Liver (tissue), 9 donors: ENCODE results near the gene ADCYAP1. TPM values are rescaled to one million over a fixed set of nuclear protein-coding genes. Genes with fewer than 3 reads are reported as not detected.

Experiments
- DNase-seq: peaks from one replicate; pipeline ENCODE4 v3.0.0-alpha.2; 2017; ENCODE audit warnings: low spot score
- H3K27ac ChIP-seq, 2 donors: one replicate each; pipeline ENCODE4 v1.7.0; 2013; ENCODE audit warnings: inconsistent platforms in 2 of 2, low read length in 2 of 2, control low read depth in 1 of 2, low read depth in 1 of 2, mild to moderate bottlenecking in 1 of 2
- H3K27me3 ChIP-seq, 4 donors: one replicate each; pipeline versions ENCODE4 v1.6.1 to v1.7.0; 2013; ENCODE audit warnings: low read length in 3 of 4, inconsistent platforms in 1 of 4, mild to moderate bottlenecking in 1 of 4, moderate library complexity in 1 of 4; ENCODE audit not compliant: control insufficient read depth in 4 of 4, insufficient read depth in 4 of 4
- H3K36me3 ChIP-seq, 4 donors: one replicate each; pipeline versions ENCODE4 v1.6.1 to v1.7.0; 2013; ENCODE audit warnings: low read length in 3 of 4, mild to moderate bottlenecking in 3 of 4, low read depth in 1 of 4, moderate library complexity in 1 of 4; ENCODE audit not compliant: control insufficient read depth in 4 of 4, insufficient read depth in 3 of 4
- H3K4me1 ChIP-seq, 4 donors: one replicate each; pipeline versions ENCODE4 v1.6.1 to v1.7.0; 2013; ENCODE audit warnings: low read length in 3 of 4, mild to moderate bottlenecking in 3 of 4, moderate library complexity in 1 of 4; ENCODE audit not compliant: control insufficient read depth in 4 of 4, insufficient read depth in 4 of 4
- H3K4me3 ChIP-seq, 3 donors: one replicate each; pipeline versions ENCODE4 v1.6.1 to v1.7.0; 2013; ENCODE audit warnings: low read length in 3 of 3, control low read depth in 1 of 3, low read depth in 1 of 3, mild to moderate bottlenecking in 1 of 3
- H3K9ac ChIP-seq, 2 donors: one replicate each; pipeline ENCODE4 v1.7.0; 2013; ENCODE audit warnings: low read length in 2 of 2, mild to moderate bottlenecking in 2 of 2, moderate library complexity in 2 of 2, control low read depth in 1 of 2, low read depth in 1 of 2
- H3K9me3 ChIP-seq, 4 donors: one replicate each; pipeline versions ENCODE4 v1.6.1 to v1.7.0; 2013; ENCODE audit warnings: low read length in 3 of 4; ENCODE audit not compliant: control insufficient read depth in 4 of 4
- EGR1 ChIP-seq, 2 donors: IDR thresholded peaks; 2 replicates each; pipeline ENCODE4 v1.6.1; 2016 to 2018; ENCODE audit warnings: antibody characterized with exemption in 2 of 2, low read depth in 2 of 2
- FOXA1 ChIP-seq: IDR thresholded peaks from 2 replicates; pipeline ENCODE4 v1.6.1; 2016; ENCODE audit warnings: antibody characterized with exemption
- FOXA2 ChIP-seq: IDR thresholded peaks from 2 replicates; pipeline ENCODE4 v1.6.1; 2016; ENCODE audit warnings: antibody characterized with exemption
- GABPA ChIP-seq, 2 donors: IDR thresholded peaks in 1 of 2; conservative IDR thresholded peaks in 1 of 2; 2 replicates each; pipeline ENCODE4 v1.6.1; 2016; ENCODE audit warnings: antibody characterized with exemption in 2 of 2, mild to moderate bottlenecking in 1 of 2, moderate library complexity in 1 of 2
- HNF4A ChIP-seq, 2 donors: conservative IDR thresholded peaks; 2 replicates each; pipeline ENCODE4 v1.6.1; 2016; ENCODE audit warnings: antibody characterized with exemption in 2 of 2, mild to moderate bottlenecking in 2 of 2
- HNF4G ChIP-seq: IDR thresholded peaks from 2 replicates; pipeline ENCODE4 v1.6.1; 2016; ENCODE audit warnings: antibody characterized with exemption
- JUND ChIP-seq, 2 donors: IDR thresholded peaks; 2 replicates each; pipeline ENCODE4 v1.6.1; 2016; ENCODE audit warnings: antibody characterized with exemption in 2 of 2
- NR2F2 ChIP-seq: IDR thresholded peaks from 2 replicates; pipeline ENCODE4 v1.6.1; 2016; ENCODE audit warnings: antibody characterized with exemption
- RAD21 ChIP-seq, 2 donors: IDR thresholded peaks; 2 replicates each; pipeline ENCODE4 v1.6.1; 2016; ENCODE audit warnings: antibody characterized with exemption in 2 of 2, mild to moderate bottlenecking in 2 of 2
- RXRA ChIP-seq, 2 donors: IDR thresholded peaks; 2 replicates each; pipeline ENCODE4 v1.6.1; 2017 to 2018; ENCODE audit warnings: antibody characterized with exemption in 2 of 2, mild to moderate bottlenecking in 1 of 2
- SP1 ChIP-seq: IDR thresholded peaks from 2 replicates; pipeline ENCODE4 v1.6.1; 2018; ENCODE audit warnings: antibody characterized with exemption, mild to moderate bottlenecking
- TAF1 ChIP-seq: conservative IDR thresholded peaks from 2 replicates; pipeline ENCODE4 v1.6.1; 2016; ENCODE audit warnings: antibody characterized with exemption, mild to moderate bottlenecking
- YY1 ChIP-seq: IDR thresholded peaks from 2 replicates; pipeline ENCODE4 v1.6.1; 2016; ENCODE audit warnings: antibody characterized with exemption, mild to moderate bottlenecking
- WGBS: extraction: QIAGEN DNeasy Blood & Tissue Kit; methylation state at CpG from one replicate; pipeline ENCODE4 v1.1.7; 2013; 5-methylcytosine and 5-hydroxymethylcytosine counted together
- polyA plus RNA-seq, 2 donors: library from polyadenylated mRNA; stranded (reverse) in 1 of 2; unstranded in 1 of 2; fragments of 200-250 nt in 1 of 2; fragments of >200 nt in 1 of 2; fragmentation: Nextera tagmentation in 1 of 2; extraction: Ambion mirVana in 1 of 2; gene quantifications; one replicate each; pipeline versions ENCODE4 v1.2.1 to v1.2.3, GENCODE V29; 2013 to 2015
- total RNA-seq, 2 donors: library from RNA; depleted of rRNA; stranded (reverse); fragments of >200 nt; gene quantifications; one replicate each; pipeline ENCODE4 v1.2.3, GENCODE V29; 2014
- TF ChIP-seq, protein P1 (sequence below): IDR thresholded peaks from 2 replicates; pipeline ENCODE4 v1.6.1; 2016; ENCODE audit warnings: antibody characterized with exemption
- TF ChIP-seq, protein P2 (sequence below): fragments of 150-350 bp; IDR thresholded peaks from 2 replicates; pipeline ENCODE4 v1.5.1; 2017; ENCODE audit warnings: improper control_type of control experiment, low read depth, low read length; ENCODE audit not compliant: missing input control
- TF ChIP-seq, protein P3 (sequence below): IDR thresholded peaks from 2 replicates; pipeline ENCODE4 v1.6.1; 2016; ENCODE audit warnings: antibody characterized with exemption, mild to moderate bottlenecking
- TF ChIP-seq, protein P4 (sequence below): IDR thresholded peaks from 2 replicates; pipeline ENCODE4 v1.6.1; 2016; ENCODE audit warnings: antibody characterized with exemption
- TF ChIP-seq, protein P5 (sequence below): IDR thresholded peaks from 2 replicates; pipeline ENCODE4 v1.6.1; 2016; ENCODE audit warnings: antibody characterized with exemption
- donor health status: healthy.
- donor health status: healthy.
- donor health status: healthy.
- donor health status: healthy.
- donor health status: healthy.

The ADCYAP1 gene
- total and polyA plus RNA-seq, 4 donors: 0.02 to 0.08 TPM; not detected in 2

DNA sequence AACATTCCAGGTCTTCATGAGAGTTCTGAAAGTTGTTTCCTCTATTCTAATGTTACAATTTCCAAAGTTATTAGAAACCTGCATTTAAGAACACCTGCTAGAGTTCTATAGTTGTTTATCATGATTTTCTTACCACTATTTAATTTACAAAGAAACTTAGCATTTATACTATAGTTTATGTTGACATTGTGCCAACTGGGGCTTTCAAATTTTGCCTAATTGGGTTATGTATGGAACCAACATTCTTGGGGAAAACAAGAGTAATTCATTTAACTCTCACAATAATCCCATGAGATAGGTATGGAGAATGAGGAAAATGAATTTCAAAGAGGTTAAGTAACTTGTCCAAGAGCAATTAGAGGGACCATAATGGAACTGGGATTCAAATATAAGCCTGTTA, 28.8 kb upstream of the ADCYAP1 start (continued):
- TF ChIP-seq, protein P1, sequence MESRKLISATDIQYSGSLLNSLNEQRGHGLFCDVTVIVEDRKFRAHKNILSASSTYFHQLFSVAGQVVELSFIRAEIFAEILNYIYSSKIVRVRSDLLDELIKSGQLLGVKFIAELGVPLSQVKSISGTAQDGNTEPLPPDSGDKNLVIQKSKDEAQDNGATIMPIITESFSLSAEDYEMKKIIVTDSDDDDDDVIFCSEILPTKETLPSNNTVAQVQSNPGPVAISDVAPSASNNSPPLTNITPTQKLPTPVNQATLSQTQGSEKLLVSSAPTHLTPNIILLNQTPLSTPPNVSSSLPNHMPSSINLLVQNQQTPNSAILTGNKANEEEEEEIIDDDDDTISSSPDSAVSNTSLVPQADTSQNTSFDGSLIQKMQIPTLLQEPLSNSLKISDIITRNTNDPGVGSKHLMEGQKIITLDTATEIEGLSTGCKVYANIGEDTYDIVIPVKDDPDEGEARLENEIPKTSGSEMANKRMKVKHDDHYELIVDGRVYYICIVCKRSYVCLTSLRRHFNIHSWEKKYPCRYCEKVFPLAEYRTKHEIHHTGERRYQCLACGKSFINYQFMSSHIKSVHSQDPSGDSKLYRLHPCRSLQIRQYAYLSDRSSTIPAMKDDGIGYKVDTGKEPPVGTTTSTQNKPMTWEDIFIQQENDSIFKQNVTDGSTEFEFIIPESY: no peak

DNA sequence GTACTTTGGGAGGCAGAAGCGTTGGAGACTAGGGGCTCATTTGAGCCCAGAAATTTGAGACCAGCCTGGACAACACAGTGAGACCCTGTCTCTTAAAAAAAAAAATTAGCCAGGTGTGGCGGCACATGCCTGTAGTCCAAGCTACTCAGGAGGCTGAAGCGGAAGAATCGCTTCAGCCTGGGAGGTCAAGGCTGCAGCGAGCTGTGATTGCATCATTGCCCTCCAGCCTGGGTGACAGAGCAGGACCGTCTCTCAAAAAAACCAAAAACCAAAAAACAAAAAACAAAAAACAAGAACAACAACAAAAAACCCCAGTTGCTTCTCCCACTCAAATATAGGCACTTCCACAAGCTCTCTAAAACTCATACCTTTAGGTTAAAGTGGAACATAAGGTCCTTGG, 27.4 kb upstream of the ADCYAP1 start:
- Histone ChIP-seq H3K27ac (no peak overlapping the region), H3K4me1 (no peaks in the 10 kb centered on the region), H3K36me3 (no peaks in the 10 kb centered on the region), H3K9ac (no peak overlapping the region), H3K9me3 (no peaks in the 10 kb centered on the region), H3K27me3 (no peaks in the 10 kb centered on the region), H3K4me3 (no peak overlapping the region)
- DNase-seq: no peak
- 82% methylated on average over 6 of the region's 6 CpGs for WGBS
- TF ChIP-seq FOXA1: no peak
- no peak for TF ChIP-seq EGR1 (IDR thresholded peaks at IDR 0.05; ENCODE audit: low read depth in 2 of 2)
- no peak for TF ChIP-seq NR2F2
- TF ChIP-seq SP1: no peak
- TF ChIP-seq, protein P2, sequence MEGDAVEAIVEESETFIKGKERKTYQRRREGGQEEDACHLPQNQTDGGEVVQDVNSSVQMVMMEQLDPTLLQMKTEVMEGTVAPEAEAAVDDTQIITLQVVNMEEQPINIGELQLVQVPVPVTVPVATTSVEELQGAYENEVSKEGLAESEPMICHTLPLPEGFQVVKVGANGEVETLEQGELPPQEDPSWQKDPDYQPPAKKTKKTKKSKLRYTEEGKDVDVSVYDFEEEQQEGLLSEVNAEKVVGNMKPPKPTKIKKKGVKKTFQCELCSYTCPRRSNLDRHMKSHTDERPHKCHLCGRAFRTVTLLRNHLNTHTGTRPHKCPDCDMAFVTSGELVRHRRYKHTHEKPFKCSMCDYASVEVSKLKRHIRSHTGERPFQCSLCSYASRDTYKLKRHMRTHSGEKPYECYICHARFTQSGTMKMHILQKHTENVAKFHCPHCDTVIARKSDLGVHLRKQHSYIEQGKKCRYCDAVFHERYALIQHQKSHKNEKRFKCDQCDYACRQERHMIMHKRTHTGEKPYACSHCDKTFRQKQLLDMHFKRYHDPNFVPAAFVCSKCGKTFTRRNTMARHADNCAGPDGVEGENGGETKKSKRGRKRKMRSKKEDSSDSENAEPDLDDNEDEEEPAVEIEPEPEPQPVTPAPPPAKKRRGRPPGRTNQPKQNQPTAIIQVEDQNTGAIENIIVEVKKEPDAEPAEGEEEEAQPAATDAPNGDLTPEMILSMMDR: no peak
- TF ChIP-seq, protein P1: no peak
- TF ChIP-seq HNF4G: no peak
- no peak for TF ChIP-seq RAD21 (IDR thresholded peaks at IDR 0.05)
- no peak for TF ChIP-seq FOXA2
- TF ChIP-seq RXRA (IDR thresholded peaks at IDR 0.05): no peak
- TF ChIP-seq, protein P3, sequence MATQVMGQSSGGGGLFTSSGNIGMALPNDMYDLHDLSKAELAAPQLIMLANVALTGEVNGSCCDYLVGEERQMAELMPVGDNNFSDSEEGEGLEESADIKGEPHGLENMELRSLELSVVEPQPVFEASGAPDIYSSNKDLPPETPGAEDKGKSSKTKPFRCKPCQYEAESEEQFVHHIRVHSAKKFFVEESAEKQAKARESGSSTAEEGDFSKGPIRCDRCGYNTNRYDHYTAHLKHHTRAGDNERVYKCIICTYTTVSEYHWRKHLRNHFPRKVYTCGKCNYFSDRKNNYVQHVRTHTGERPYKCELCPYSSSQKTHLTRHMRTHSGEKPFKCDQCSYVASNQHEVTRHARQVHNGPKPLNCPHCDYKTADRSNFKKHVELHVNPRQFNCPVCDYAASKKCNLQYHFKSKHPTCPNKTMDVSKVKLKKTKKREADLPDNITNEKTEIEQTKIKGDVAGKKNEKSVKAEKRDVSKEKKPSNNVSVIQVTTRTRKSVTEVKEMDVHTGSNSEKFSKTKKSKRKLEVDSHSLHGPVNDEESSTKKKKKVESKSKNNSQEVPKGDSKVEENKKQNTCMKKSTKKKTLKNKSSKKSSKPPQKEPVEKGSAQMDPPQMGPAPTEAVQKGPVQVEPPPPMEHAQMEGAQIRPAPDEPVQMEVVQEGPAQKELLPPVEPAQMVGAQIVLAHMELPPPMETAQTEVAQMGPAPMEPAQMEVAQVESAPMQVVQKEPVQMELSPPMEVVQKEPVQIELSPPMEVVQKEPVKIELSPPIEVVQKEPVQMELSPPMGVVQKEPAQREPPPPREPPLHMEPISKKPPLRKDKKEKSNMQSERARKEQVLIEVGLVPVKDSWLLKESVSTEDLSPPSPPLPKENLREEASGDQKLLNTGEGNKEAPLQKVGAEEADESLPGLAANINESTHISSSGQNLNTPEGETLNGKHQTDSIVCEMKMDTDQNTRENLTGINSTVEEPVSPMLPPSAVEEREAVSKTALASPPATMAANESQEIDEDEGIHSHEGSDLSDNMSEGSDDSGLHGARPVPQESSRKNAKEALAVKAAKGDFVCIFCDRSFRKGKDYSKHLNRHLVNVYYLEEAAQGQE: no peak
- no peak for TF ChIP-seq GABPA (IDR thresholded peaks at IDR 0.05 in 1 of 2, conservative IDR thresholded peaks at IDR 0.05 in 1 of 2)
- no peak for TF ChIP-seq YY1
- no peak for TF ChIP-seq HNF4A (conservative IDR thresholded peaks at IDR 0.05)
- no peak for TF ChIP-seq JUND (IDR thresholded peaks at IDR 0.05)
- TF ChIP-seq, protein P4, sequence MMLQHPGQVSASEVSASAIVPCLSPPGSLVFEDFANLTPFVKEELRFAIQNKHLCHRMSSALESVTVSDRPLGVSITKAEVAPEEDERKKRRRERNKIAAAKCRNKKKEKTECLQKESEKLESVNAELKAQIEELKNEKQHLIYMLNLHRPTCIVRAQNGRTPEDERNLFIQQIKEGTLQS: no peak
- TF ChIP-seq, protein P5, sequence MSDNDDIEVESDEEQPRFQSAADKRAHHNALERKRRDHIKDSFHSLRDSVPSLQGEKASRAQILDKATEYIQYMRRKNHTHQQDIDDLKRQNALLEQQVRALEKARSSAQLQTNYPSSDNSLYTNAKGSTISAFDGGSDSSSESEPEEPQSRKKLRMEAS: no peak
- TF ChIP-seq TAF1: no peak
